Thoracic aorta (tissue), 2 donors: ENCODE measurements around the gene FOXA1. TPM values are rescaled to one million over a fixed set of nuclear protein-coding genes. Genes with fewer than 3 reads are reported as not detected.

Experiments used
- ATAC-seq: fragments of 150-250 bp; one replicate; pipeline ENCODE4 v1.8.0; 2017; ENCODE audit warnings: low read depth; ENCODE audit not compliant: insufficient number of reproducible peaks, low FRiP score
- DNase-seq: peaks from one replicate; pipeline ENCODE4 v3.0.0-alpha.2; 2020; ENCODE audit warnings: low spot score
- H3K27ac ChIP-seq, 2 donors: fragments of 200-600 bp; sonication (generic); 1 replicate in 1 of 2; 2 replicates in 1 of 2; pipeline ENCODE4 v1.5.1; 2016; ENCODE audit warnings: mild to moderate bottlenecking in 2 of 2, moderate library complexity in 2 of 2
- H3K27me3 ChIP-seq: fragments of 200-600 bp; sonication (generic); replicated peaks from 2 replicates; pipeline ENCODE4 v1.6.0; 2016; ENCODE audit warnings: mild to moderate bottlenecking; ENCODE audit not compliant: insufficient read depth
- H3K36me3 ChIP-seq: fragments of 200-600 bp; sonication (generic); one replicate; pipeline ENCODE4 v1.5.1; 2016
- H3K4me1 ChIP-seq, 2 donors: fragments of 200-600 bp; sonication (generic); 1 replicate in 1 of 2; 2 replicates in 1 of 2; pipeline versions ENCODE4 v1.5.1 to v1.6.0; 2016; ENCODE audit warnings: low read depth in 2 of 2, mild to moderate bottlenecking in 1 of 2; ENCODE audit not compliant: control insufficient read depth in 1 of 2
- H3K4me3 ChIP-seq: fragments of 200-600 bp; sonication (generic); 2 replicates; pipeline ENCODE4 v1.5.1; 2016; ENCODE audit warnings: mild to moderate bottlenecking
- H3K9me3 ChIP-seq: fragments of 200-600 bp; sonication (generic); 2 replicates; pipeline ENCODE4 v1.5.1; 2016
- total RNA-seq, 2 donors: library from RNA; depleted of rRNA; stranded (reverse); fragments of >200 nt; gene quantifications; one replicate each; pipeline versions ENCODE4 v1.1.0 to v1.2.3, GENCODE V29; 2016
- TF ChIP-seq, protein P1 (sequence below): fragments of 200-600 bp; sonication (generic); IDR thresholded peaks from one replicate; pipeline ENCODE4 v1.5.1; 2019; ENCODE audit warnings: antibody characterized with exemption

Gene FOXA1
- total RNA-seq, 2 donors from 2014 or later: not detected

DNA sequence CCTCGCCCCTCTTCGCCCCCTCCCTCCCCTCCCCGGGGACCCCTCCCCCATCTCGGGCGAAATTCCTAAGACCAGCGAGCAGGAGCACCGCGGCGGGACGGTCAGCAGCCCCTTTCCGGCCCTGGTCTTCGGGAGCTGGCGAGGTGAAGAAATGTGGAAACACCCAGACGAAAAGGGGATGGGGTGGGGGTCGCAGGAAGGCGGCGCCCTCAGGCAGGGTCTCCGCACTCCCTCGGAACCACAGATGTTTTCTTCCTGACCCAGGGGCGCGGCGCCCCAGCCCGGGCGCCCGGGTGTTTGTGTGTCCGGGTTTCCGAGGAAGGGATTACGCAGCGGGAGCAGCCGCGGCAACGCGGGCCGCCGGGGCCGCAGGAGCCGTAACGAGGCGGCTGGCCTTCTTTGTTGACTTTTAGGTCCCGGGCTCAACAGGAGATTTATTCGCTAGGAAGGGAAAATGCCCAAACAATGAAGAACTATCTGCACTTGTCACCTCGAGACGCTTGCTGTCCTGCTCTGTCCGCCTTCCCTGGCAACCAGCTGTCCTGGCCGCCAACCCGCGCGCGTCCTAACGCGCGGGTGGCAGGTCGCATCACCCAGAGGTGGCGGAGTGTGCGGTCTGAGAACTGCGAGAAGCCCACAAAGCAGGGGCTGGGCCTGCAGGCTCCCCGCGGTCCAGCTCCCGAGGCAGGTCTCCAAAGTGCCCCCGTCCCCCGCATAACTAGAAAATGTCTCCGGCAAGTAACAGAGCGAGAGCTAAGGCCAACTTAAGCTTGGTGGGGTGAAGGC, 7.0 kb downstream of the FOXA1 start:
- no peak for ATAC-seq
- TF ChIP-seq, protein P1, sequence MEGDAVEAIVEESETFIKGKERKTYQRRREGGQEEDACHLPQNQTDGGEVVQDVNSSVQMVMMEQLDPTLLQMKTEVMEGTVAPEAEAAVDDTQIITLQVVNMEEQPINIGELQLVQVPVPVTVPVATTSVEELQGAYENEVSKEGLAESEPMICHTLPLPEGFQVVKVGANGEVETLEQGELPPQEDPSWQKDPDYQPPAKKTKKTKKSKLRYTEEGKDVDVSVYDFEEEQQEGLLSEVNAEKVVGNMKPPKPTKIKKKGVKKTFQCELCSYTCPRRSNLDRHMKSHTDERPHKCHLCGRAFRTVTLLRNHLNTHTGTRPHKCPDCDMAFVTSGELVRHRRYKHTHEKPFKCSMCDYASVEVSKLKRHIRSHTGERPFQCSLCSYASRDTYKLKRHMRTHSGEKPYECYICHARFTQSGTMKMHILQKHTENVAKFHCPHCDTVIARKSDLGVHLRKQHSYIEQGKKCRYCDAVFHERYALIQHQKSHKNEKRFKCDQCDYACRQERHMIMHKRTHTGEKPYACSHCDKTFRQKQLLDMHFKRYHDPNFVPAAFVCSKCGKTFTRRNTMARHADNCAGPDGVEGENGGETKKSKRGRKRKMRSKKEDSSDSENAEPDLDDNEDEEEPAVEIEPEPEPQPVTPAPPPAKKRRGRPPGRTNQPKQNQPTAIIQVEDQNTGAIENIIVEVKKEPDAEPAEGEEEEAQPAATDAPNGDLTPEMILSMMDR: no peak
- Histone ChIP-seq H3K27ac (peak overlapping the region in 1 of 2 donors; percentile 27), H3K27me3 (peaks cover 71% of the 10 kb centered on the region), H3K4me1 (peaks cover 0 to 16% of the 10 kb centered on the region in 2 donors), H3K9me3 (no peaks in the 10 kb centered on the region), H3K36me3 (no peaks in the 10 kb centered on the region), H3K4me3 (no peak overlapping the region)
- DNase-seq: no peak

DNA sequence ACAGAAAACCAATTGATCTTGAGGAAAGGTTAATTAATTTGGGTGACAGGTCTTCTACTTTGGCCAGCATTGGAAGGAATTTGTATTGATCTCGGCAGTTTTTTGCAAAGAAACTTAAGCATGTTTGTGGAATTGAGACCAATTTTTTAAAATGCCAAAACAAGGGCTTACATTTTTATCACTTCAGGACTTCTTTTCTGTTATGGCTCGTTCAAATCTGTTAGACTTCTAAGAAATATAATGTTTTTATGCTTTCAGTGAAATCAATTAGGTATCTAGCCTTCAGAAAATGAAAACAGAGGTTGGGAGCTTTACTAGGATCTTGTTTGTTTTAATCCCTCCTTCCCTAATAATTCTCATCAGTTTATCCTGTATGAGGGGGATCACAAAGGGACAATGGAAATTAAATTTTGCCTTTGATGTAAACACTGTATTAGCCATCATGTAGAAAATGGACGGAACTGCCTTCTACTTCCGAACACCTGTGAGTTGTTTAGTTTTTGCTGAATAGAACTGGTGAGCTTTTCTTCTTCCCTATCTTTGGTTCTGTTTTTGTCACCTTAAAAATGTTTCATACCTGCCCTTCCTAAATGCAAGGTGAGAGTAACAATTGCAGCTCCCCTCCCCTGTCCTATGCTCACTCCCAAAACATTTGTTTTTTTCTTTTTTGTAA, 7.8 kb downstream of the FOXA1 start:
- Histone ChIP-seq H3K9me3 (no peaks in the 10 kb centered on the region), H3K4me3 (no peak overlapping the region), H3K36me3 (no peaks in the 10 kb centered on the region), H3K27me3 (peaks cover 68% of the 10 kb centered on the region), H3K4me1 (peaks cover 0 to 16% of the 10 kb centered on the region in 2 donors), H3K27ac (peak overlapping the region in 1 of 2 donors; percentile 27)
- DNase-seq: no peak
- TF ChIP-seq, protein P1: no peak
- no peak for ATAC-seq

DNA sequence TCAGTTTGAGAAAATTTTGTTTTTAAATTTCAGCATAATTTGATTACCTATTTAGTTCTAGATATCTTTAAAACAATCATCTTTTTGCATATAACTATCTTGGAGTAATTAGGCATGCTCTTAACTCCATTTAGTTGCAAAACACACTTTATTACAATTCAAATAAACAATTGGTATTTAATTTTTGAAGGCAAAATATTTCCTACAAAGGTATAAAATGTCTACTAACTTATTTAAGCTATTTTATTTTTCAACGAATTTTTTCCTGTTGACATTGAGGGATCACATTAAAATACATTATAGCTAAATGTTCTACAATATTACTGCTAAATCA, 8.3 kb downstream of the FOXA1 start:
- TF ChIP-seq, protein P1: no peak
- ATAC-seq: no peak
- Histone ChIP-seq H3K4me3 (no peak overlapping the region), H3K27ac (no peak overlapping the region), H3K27me3 (peaks cover 63% of the 10 kb centered on the region), H3K9me3 (no peaks in the 10 kb centered on the region), H3K4me1 (peaks cover 0 to 16% of the 10 kb centered on the region in 2 donors), H3K36me3 (no peaks in the 10 kb centered on the region)
- no peak for DNase-seq

DNA sequence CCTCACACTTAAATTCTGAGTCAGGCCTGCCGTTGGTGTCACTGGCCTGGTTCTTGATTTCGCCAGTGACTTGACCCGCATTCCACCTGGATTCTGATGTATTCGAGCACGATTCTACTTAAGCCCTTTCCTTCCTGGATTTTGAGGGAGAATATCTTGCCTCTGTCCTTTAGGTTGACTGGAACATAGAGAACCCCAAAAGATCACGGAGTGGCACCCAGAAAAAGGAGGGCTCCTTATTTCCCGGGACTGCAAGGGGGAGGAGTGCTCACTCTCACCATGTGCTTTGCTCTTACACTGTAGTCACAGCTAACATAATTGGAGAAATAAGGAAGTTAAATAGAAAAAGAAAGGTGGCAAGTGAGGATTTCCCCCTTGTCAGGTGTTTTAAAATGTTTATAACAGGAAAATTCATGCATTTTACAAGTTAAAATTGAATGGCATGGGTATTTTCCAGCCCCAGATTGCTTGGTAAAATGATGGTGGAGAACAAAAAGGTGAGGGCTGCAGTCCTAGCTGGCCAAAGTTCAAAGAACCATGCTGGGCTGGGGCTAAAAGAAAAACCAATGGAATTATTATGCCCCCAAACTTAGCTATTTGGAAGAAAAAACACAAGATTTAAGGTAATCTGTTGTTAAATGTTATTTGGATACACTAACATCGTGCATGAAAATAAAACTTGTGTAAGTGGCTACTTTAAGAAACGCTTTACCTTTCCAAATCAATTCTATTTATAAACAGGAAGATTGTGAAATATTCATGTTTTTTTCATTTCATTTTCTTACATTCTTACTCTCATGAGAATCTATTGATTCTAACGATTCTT, 8.9 kb downstream of the FOXA1 start:
- ATAC-seq (no peak), DNase-seq (no peak)
- H3K4me1 ChIP-seq: peaks cover 0 to 16% of the 10 kb centered on the region in 2 donors
- peak overlapping the region in 1 of 2 donors; percentile 26 for H3K27ac ChIP-seq
- TF ChIP-seq, protein P1: no peak
- no peak overlapping the region for H3K4me3 ChIP-seq
- no peaks in the 10 kb centered on the region for H3K36me3 ChIP-seq
- no peaks in the 10 kb centered on the region for H3K9me3 ChIP-seq
- H3K27me3 ChIP-seq: peaks cover 57% of the 10 kb centered on the region

DNA sequence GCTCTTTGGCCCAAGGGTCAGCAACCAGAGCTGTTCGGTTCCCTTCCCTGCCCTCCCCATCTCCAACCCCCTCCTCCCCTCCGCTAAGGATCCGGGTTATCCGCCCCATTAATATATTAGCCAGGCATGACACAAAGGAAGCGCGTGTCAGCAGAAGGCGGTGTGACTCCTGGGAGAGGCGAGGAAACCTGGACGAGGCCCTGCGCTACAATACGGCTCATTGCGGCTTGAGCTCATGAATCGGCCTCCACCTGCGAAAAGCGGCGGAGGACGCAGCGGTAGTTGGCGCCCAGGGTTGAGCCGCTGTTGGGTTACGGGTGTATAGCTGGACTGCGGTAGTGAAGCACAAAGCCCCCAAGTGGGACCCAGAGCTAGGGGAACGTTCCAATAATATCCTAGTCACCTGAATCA, 9.9 kb downstream of the FOXA1 start:
- DNase-seq: no peak

More for the DNA sequence above, 9.9 kb downstream of the FOXA1 start:
- no peaks in the 10 kb centered on the region for H3K36me3 ChIP-seq
- no peak overlapping the region for H3K27ac ChIP-seq
- H3K27me3 ChIP-seq: peaks cover 55% of the 10 kb centered on the region
- TF ChIP-seq, protein P1: no peak
- ATAC-seq: no peak
- peaks cover 0 to 16% of the 10 kb centered on the region in 2 donors for H3K4me1 ChIP-seq
- H3K9me3 ChIP-seq: no peaks in the 10 kb centered on the region
- H3K4me3 ChIP-seq: no peak overlapping the region
